Neural cell (in vitro differentiated cells): ENCODE data around the gene SLC38A3. TPM values are rescaled to one million over a fixed set of nuclear protein-coding genes. Genes with fewer than 3 reads are reported as not detected.
A peak's percentile ranks its signal among the peaks of the same experiment; 100 is the strongest.

Experiments used
- H2AFZ ChIP-seq: fragments of 200-600, 300-800 bp; sonication (generic), shearing (Covaris generic); 2 replicates; pipeline ENCODE4 v1.6.0; 2014; ENCODE audit warnings: low read depth, mild to moderate bottlenecking, antibody characterized with exemption, low read length, moderate library complexity
- H3F3A ChIP-seq: fragments of 200-600 bp; shearing (Covaris generic); 2 replicates; pipeline ENCODE4 v1.6.1; 2016; ENCODE audit warnings: mild to moderate bottlenecking, moderate library complexity, mixed read lengths, antibody characterized with exemption, low read length; ENCODE audit not compliant: insufficient read depth, poor library complexity, severe bottlenecking
- H3K27ac ChIP-seq: fragments of 200-600, 300-800 bp; sonication (generic), shearing (Covaris generic); 2 replicates; pipeline ENCODE4 v1.5.1; 2014; ENCODE audit warnings: mild to moderate bottlenecking, low read length, moderate library complexity
- H3K27me3 ChIP-seq: fragments of 300-800, 200-600 bp; sonication (generic), shearing (Covaris generic); 2 replicates; pipeline ENCODE4 v1.6.0; 2014; ENCODE audit warnings: mild to moderate bottlenecking, low read depth, low read length, moderate library complexity; ENCODE audit not compliant: insufficient read depth
- H3K36me3 ChIP-seq: fragments of 300-800, 200-600 bp; sonication (generic), shearing (Covaris generic); 2 replicates; pipeline ENCODE4 v1.5.1; 2014; ENCODE audit warnings: mild to moderate bottlenecking, antibody characterized with exemption, low read length, moderate library complexity; ENCODE audit not compliant: insufficient read depth
- H3K4me2 ChIP-seq: fragments of 300-800, 200-600 bp; sonication (generic), shearing (Covaris generic); 2 replicates; pipeline ENCODE4 v1.6.0; 2014; ENCODE audit warnings: mild to moderate bottlenecking, low read length
- H3K4me3 ChIP-seq: fragments of 300-800, 200-600 bp; sonication (generic), shearing (Covaris generic); 2 replicates; pipeline ENCODE4 v1.5.1; 2014; ENCODE audit warnings: mild to moderate bottlenecking, low read length, moderate library complexity
- H3K79me2 ChIP-seq: fragments of 200-600 bp; shearing (Covaris generic); replicated peaks from 2 replicates; pipeline ENCODE4 v1.6.0; 2014; ENCODE audit warnings: mild to moderate bottlenecking, low read length, moderate library complexity; ENCODE audit not compliant: insufficient read depth
- H3K9ac ChIP-seq: fragments of 300-800, 200-600 bp; sonication (generic), shearing (Covaris generic); 2 replicates; pipeline ENCODE4 v1.6.1; 2016; ENCODE audit warnings: mild to moderate bottlenecking, low read length, mixed read lengths
- H3K9me2 ChIP-seq: fragments of 200-600 bp; shearing (Covaris generic); 2 replicates; pipeline ENCODE4 v1.6.1; 2016; ENCODE audit warnings: mild to moderate bottlenecking, low read length, mixed read lengths; ENCODE audit not compliant: insufficient read depth
- H3K9me3 ChIP-seq: fragments of 200-600, 300-800 bp; sonication (generic), shearing (Covaris generic); 2 replicates; pipeline ENCODE4 v1.6.1; 2016; ENCODE audit warnings: mild to moderate bottlenecking, mixed run types, low read length, moderate library complexity, mixed read lengths
- H4K20me1 ChIP-seq: fragments of 200-600 bp; shearing (Covaris generic); 2 replicates; pipeline ENCODE4 v1.6.1; 2016; ENCODE audit warnings: mild to moderate bottlenecking, mixed run types; ENCODE audit not compliant: insufficient read depth
- EP300 ChIP-seq: fragments of 450-650 bp; conservative IDR thresholded peaks from 2 replicates; pipeline ENCODE4 v1.6.1; 2014; ENCODE audit warnings: antibody characterized with exemption, mild to moderate bottlenecking, moderate library complexity; ENCODE audit not compliant: poor library complexity, severe bottlenecking
- EZH2 ChIP-seq: fragments of 200-600, 300-800 bp; shearing (Covaris generic), sonication (generic); IDR thresholded peaks from 2 replicates; pipeline ENCODE4 v1.6.1; 2014; ENCODE audit warnings: antibody characterized with exemption, low read length, borderline replicate concordance, mild to moderate bottlenecking; ENCODE audit not compliant: insufficient read depth, poor library complexity, severe bottlenecking
- MXI1 ChIP-seq: fragments of 450-650 bp; conservative IDR thresholded peaks from 2 replicates; pipeline ENCODE4 v1.6.1; 2014; ENCODE audit warnings: antibody characterized with exemption, mild to moderate bottlenecking; ENCODE audit not compliant: poor library complexity, severe bottlenecking
- POLR2AphosphoS5 ChIP-seq: IDR thresholded peaks from 2 replicates; pipeline ENCODE4 v1.6.1; 2012
- RAD21 ChIP-seq: fragments of 450-650 bp; conservative IDR thresholded peaks from 2 replicates; pipeline ENCODE4 v1.6.1; 2014; ENCODE audit warnings: antibody characterized with exemption, mild to moderate bottlenecking, moderate library complexity
- SMC3 ChIP-seq: fragments of 450-650 bp; conservative IDR thresholded peaks from 2 replicates; pipeline ENCODE4 v1.6.1; 2014; ENCODE audit warnings: antibody characterized with exemption, mild to moderate bottlenecking, moderate library complexity; ENCODE audit not compliant: poor library complexity
- TAF1 ChIP-seq: IDR thresholded peaks from 2 replicates; pipeline ENCODE4 v1.6.1; 2012; ENCODE audit warnings: low read depth
- polyA plus RNA-seq: library from polyadenylated mRNA; depleted of rRNA; stranded (reverse); fragments of >200 nt; gene quantifications from 2 replicates; pipeline ENCODE4 v1.2.3, GENCODE V29; 2014
- TF ChIP-seq, protein P1 (sequence below): fragments of 450-650 bp; IDR thresholded peaks from 2 replicates; pipeline ENCODE4 v1.5.1; 2014; ENCODE audit warnings: antibody characterized with exemption, mild to moderate bottlenecking, moderate library complexity; ENCODE audit not compliant: poor library complexity, severe bottlenecking
- TF ChIP-seq, protein P2 (sequence below): IDR thresholded peaks from 2 replicates; pipeline ENCODE4 v1.6.1; 2012; ENCODE audit warnings: borderline replicate concordance

SLC38A3 gene
- polyA plus RNA-seq, 1 donor from 2014 or later = not detected

DNA sequence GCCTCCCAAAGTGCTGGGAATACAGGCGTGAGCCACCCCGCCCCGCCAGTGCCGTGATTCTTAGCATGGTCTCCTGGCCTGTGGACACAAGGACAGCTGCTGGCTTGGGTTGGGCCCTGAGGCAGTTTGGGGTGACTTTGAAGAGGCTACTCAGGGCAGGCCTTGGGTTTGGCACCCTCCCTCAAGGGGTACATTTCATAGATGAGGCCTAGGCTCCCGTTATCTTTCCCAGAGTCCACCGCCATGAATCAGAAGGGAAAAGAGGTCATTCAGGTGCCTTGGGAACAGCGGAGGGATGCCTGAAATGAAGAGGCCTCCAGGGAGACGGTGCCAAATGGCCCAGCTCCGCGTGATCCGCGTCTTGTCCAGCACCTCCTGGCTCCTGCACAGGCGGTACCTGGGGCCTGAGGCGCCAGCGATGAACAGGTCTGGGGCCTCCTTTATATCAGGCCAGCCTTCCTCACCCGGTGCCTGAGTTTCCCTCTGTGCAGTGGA, 40.2 kb downstream of the SLC38A3 start:
- Histone ChIP-seq H3K9ac (peak overlapping the region; percentile 83), H4K20me1 (no peaks in the 10 kb centered on the region), H3F3A (no peaks in the 10 kb centered on the region), H3K4me2 (peak overlapping the region; percentile 73), H3K9me3 (no peaks in the 10 kb centered on the region), H3K79me2 (peaks cover 88% of the 10 kb centered on the region), H3K9me2 (no peaks in the 10 kb centered on the region), H3K27ac (peak overlapping the region; percentile 96), H3K27me3 (no peaks in the 10 kb centered on the region), H3K4me3 (peak overlapping the region; percentile 62), H3K36me3 (no peaks in the 10 kb centered on the region), H2AFZ (no peak overlapping the region)
- TF ChIP-seq SMC3 = no peak
- TF ChIP-seq TAF1 = peak; percentile 14
- no peak for TF ChIP-seq MXI1
- TF ChIP-seq, protein P1, sequence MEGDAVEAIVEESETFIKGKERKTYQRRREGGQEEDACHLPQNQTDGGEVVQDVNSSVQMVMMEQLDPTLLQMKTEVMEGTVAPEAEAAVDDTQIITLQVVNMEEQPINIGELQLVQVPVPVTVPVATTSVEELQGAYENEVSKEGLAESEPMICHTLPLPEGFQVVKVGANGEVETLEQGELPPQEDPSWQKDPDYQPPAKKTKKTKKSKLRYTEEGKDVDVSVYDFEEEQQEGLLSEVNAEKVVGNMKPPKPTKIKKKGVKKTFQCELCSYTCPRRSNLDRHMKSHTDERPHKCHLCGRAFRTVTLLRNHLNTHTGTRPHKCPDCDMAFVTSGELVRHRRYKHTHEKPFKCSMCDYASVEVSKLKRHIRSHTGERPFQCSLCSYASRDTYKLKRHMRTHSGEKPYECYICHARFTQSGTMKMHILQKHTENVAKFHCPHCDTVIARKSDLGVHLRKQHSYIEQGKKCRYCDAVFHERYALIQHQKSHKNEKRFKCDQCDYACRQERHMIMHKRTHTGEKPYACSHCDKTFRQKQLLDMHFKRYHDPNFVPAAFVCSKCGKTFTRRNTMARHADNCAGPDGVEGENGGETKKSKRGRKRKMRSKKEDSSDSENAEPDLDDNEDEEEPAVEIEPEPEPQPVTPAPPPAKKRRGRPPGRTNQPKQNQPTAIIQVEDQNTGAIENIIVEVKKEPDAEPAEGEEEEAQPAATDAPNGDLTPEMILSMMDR = no peak
- TF ChIP-seq RAD21 = no peak

DNA sequence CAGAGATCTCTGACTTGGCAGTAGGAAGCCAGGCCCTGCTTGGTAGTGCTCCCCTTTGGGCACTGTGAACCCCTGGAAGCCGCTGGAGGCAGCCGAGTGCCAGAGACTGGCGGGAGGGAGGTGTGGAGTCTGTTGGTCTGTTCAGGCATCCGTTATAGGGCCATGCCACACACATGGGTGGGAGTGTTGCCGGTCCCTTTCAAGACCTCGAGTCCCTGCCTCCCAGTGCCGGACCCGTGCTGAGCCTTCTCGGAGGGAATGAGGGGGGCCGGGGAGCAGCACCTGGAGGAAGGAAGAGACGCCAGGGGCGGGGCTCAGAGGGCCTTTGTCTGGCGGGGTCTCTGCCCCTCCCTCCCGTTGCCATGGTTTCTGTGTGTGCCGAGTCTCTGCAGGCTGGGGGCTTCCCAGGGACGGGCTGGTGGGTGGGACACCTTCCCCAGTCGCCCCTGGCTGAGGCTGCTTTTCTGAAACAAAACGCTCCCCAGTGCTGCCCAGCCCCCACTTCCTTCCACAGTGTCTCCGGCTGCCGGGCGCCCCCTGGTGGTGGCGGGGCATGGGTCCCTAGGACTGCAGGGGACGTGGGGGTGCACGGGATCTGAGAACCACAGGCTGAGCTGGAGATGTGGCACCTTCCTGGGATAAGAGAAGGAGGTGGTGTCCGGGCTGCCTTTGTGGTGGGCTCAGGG, 40.9 kb downstream of the SLC38A3 start:
- H3K27ac ChIP-seq = peak overlapping the region; percentile 96
- H3K27me3 ChIP-seq = no peaks in the 10 kb centered on the region
- H3K9ac ChIP-seq = peak overlapping the region; percentile 83
- no peaks in the 10 kb centered on the region for H3K9me3 ChIP-seq
- H3F3A ChIP-seq = no peaks in the 10 kb centered on the region
- H3K4me2 ChIP-seq = peak overlapping the region; percentile 73
- H3K9me2 ChIP-seq = no peaks in the 10 kb centered on the region
- TF ChIP-seq POLR2AphosphoS5 (peak; percentile 64), EP300 (peak; percentile 66), TAF1 (no peak), EZH2 (no peak), SMC3 (peak; percentile 99), MXI1 (peak; percentile 68), RAD21 (peak; percentile 92)
- TF ChIP-seq, protein P1 = peak; percentile 99
- TF ChIP-seq, protein P2, sequence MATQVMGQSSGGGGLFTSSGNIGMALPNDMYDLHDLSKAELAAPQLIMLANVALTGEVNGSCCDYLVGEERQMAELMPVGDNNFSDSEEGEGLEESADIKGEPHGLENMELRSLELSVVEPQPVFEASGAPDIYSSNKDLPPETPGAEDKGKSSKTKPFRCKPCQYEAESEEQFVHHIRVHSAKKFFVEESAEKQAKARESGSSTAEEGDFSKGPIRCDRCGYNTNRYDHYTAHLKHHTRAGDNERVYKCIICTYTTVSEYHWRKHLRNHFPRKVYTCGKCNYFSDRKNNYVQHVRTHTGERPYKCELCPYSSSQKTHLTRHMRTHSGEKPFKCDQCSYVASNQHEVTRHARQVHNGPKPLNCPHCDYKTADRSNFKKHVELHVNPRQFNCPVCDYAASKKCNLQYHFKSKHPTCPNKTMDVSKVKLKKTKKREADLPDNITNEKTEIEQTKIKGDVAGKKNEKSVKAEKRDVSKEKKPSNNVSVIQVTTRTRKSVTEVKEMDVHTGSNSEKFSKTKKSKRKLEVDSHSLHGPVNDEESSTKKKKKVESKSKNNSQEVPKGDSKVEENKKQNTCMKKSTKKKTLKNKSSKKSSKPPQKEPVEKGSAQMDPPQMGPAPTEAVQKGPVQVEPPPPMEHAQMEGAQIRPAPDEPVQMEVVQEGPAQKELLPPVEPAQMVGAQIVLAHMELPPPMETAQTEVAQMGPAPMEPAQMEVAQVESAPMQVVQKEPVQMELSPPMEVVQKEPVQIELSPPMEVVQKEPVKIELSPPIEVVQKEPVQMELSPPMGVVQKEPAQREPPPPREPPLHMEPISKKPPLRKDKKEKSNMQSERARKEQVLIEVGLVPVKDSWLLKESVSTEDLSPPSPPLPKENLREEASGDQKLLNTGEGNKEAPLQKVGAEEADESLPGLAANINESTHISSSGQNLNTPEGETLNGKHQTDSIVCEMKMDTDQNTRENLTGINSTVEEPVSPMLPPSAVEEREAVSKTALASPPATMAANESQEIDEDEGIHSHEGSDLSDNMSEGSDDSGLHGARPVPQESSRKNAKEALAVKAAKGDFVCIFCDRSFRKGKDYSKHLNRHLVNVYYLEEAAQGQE = no peak
- peaks cover 87% of the 10 kb centered on the region for H3K79me2 ChIP-seq
- H3K36me3 ChIP-seq = no peaks in the 10 kb centered on the region
- peak overlapping the region; percentile 51 for H2AFZ ChIP-seq
- H3K4me3 ChIP-seq = peak overlapping the region; percentile 62
- H4K20me1 ChIP-seq = no peaks in the 10 kb centered on the region
